Gastroesophageal sphincter (tissue), 4 donors: ENCODE data around the gene GRIK1. TPM values are rescaled to one million over a fixed set of nuclear protein-coding genes. Genes with fewer than 3 reads are reported as not detected.

Experiments
- ATAC-seq: fragments of 150-250 bp; one replicate; pipeline ENCODE4 v1.9.1; 2016; ENCODE audit warnings: mild to moderate bottlenecking, moderate library complexity
- H3K27ac ChIP-seq, 4 donors: fragments of 200-600 bp; sonication (generic) in 3 of 4; 1 replicate in 3 of 4; 2 replicates in 1 of 4; pipeline ENCODE4 v1.5.1; 2016 to 2019
- H3K27me3 ChIP-seq: fragments of 200-600 bp; sonication (generic); one replicate; pipeline ENCODE4 v1.5.1; 2019
- H3K36me3 ChIP-seq, 2 donors: fragments of 200-600 bp; sonication (generic); one replicate each; pipeline ENCODE4 v1.5.1; 2019; ENCODE audit warnings: control low read depth in 1 of 2
- H3K4me1 ChIP-seq, 3 donors: fragments of 200-600 bp; sonication (generic); 1 replicate in 2 of 3; 2 replicates in 1 of 3; pipeline ENCODE4 v1.5.1; 2016 to 2019; ENCODE audit warnings: control low read depth in 2 of 3
- H3K4me3 ChIP-seq, 2 donors: fragments of 200-600 bp; sonication (generic); one replicate each; pipeline ENCODE4 v1.5.1; 2019; ENCODE audit warnings: mild to moderate bottlenecking in 1 of 2, moderate library complexity in 1 of 2
- H3K9me3 ChIP-seq, 3 donors: fragments of 200-600 bp; sonication (generic); one replicate each; pipeline ENCODE4 v1.5.1; 2017 to 2019; ENCODE audit warnings: control low read depth in 2 of 3
- CTCF ChIP-seq, 4 experiments: fragments of 200-600 bp in 2 of 4; fragments of 450-650 bp in 2 of 4; sonication (generic) in 1 of 4; IDR thresholded peaks; one replicate each; pipeline ENCODE4 v1.5.1; 2017 to 2019; ENCODE audit warnings: antibody characterized with exemption in 4 of 4, mild to moderate bottlenecking in 2 of 4, moderate library complexity in 2 of 4
- EP300 ChIP-seq: sonication (generic); formaldehyde crosslinking; IDR thresholded peaks from one replicate; pipeline ENCODE4 v1.6.1; 2017; ENCODE audit warnings: antibody characterized with exemption, mild to moderate bottlenecking
- POLR2A ChIP-seq, 2 donors: fragments of 450-650 bp; IDR thresholded peaks; one replicate each; pipeline ENCODE4 v1.6.1; 2017; ENCODE audit warnings: antibody characterized with exemption in 2 of 2, mild to moderate bottlenecking in 2 of 2, moderate library complexity in 1 of 2
- POLR2AphosphoS5 ChIP-seq: sonication (generic); formaldehyde crosslinking; IDR thresholded peaks from one replicate; pipeline ENCODE4 v1.6.1; 2017; ENCODE audit warnings: antibody characterized with exemption
- WGBS, 2 donors: methylation state at CpG; one replicate each; pipeline ENCODE4 v1.1.5; 2018; ENCODE audit warnings: low coverage in 1 of 2; 5-methylcytosine and 5-hydroxymethylcytosine counted together
- total RNA-seq, 4 donors: library from RNA; depleted of rRNA; stranded (reverse); fragments of >200 nt; gene quantifications; one replicate each; pipeline ENCODE4 v1.1.0, GENCODE V29; 2016

Gene GRIK1
- total RNA-seq, 4 donors from 2014 or later = 0.32 to 0.67 TPM; not detected in 2

- WGBS, 2 donors = 45% methylated on average over 1 of the region's 1 CpG; no CpG with 5 or more reads in 1 of the 2 donors
- Histone ChIP-seq H3K4me1 (no peaks in the 10 kb centered on the region), H3K9me3 (no peaks in the 10 kb centered on the region), H3K27me3 (peaks cover 7% of the 10 kb centered on the region), H3K4me3 (no peak overlapping the region), H3K27ac (no peak overlapping the region), H3K36me3 (no peaks in the 10 kb centered on the region)
- no peak for ATAC-seq
- TF ChIP-seq CTCF (IDR thresholded peaks at IDR 0.05) (no peak), POLR2A (IDR thresholded peaks at IDR 0.05) (no peak), POLR2AphosphoS5 (no peak), EP300 (no peak)
Measured at GRCh38 chr21:29867796-29868195, 72.0 kb downstream of the GRIK1 start.

- ATAC-seq = no peak
- Histone ChIP-seq H3K4me1 (no peaks in the 10 kb centered on the region), H3K27ac (no peak overlapping the region), H3K27me3 (no peaks in the 10 kb centered on the region), H3K36me3 (no peaks in the 10 kb centered on the region), H3K9me3 (no peaks in the 10 kb centered on the region), H3K4me3 (no peak overlapping the region)
- TF ChIP-seq POLR2A (IDR thresholded peaks at IDR 0.05) = no peak
- TF ChIP-seq EP300 = no peak
- 79% methylated on average over 2 of the region's 2 CpGs; no CpG with 5 or more reads in 1 of the 2 donors for WGBS, 2 donors
Measured at GRCh38 chr21:29860346-29860745, 79.5 kb downstream of the GRIK1 start.

- Histone ChIP-seq H3K9me3 (no peaks in the 10 kb centered on the region), H3K4me3 (no peak overlapping the region), H3K27me3 (no peaks in the 10 kb centered on the region), H3K27ac (no peak overlapping the region), H3K4me1 (no peaks in the 10 kb centered on the region), H3K36me3 (no peaks in the 10 kb centered on the region)
- no peak for ATAC-seq
- WGBS, 2 donors = 72 to 74% methylated on average over 5 to 6 of the region's 6 CpGs
- TF ChIP-seq EP300 (no peak), POLR2AphosphoS5 (no peak), CTCF (IDR thresholded peaks at IDR 0.05) (no peak), POLR2A (IDR thresholded peaks at IDR 0.05) (no peak)
Measured at GRCh38 chr21:29857150-29857549, 82.6 kb downstream of the GRIK1 start.

- TF ChIP-seq POLR2A (IDR thresholded peaks at IDR 0.05) = no peak
- TF ChIP-seq EP300 = no peak
- TF ChIP-seq CTCF (IDR thresholded peaks at IDR 0.05) = no peak
- TF ChIP-seq POLR2AphosphoS5 = no peak
- Histone ChIP-seq H3K27ac (no peak overlapping the region), H3K36me3 (no peaks in the 10 kb centered on the region), H3K9me3 (no peaks in the 10 kb centered on the region), H3K27me3 (no peaks in the 10 kb centered on the region), H3K4me3 (no peak overlapping the region), H3K4me1 (no peaks in the 10 kb centered on the region)
- WGBS, 2 donors = 92 to 100% methylated on average over 1 of the region's 1 CpG
- ATAC-seq = no peak
Measured at GRCh38 chr21:29854795-29855194, 85.0 kb downstream of the GRIK1 start.

GRCh38 chr21:29851611-29852010 is 88.2 kb downstream of the GRIK1 start:
- Histone ChIP-seq H3K27me3 (peaks cover 9% of the 10 kb centered on the region), H3K27ac (no peak overlapping the region), H3K4me3 (no peak overlapping the region), H3K4me1 (no peaks in the 10 kb centered on the region), H3K36me3 (no peaks in the 10 kb centered on the region), H3K9me3 (no peaks in the 10 kb centered on the region)
- TF ChIP-seq POLR2A (IDR thresholded peaks at IDR 0.05) (no peak), CTCF (IDR thresholded peaks at IDR 0.05) (no peak), POLR2AphosphoS5 (no peak), EP300 (no peak)
- 64 to 83% methylated on average over 3 of the region's 3 CpGs for WGBS, 2 donors
- no peak for ATAC-seq
